WTC11 (cell line): Measurements from ENCODE around the gene SERINC4.

ENCODE experiments used
- CTCF ChIP-seq: fragments of 200-600 bp; IDR thresholded peaks from 2 replicates; pipeline ENCODE4 v1.8.0; 2022; ENCODE audit warnings: antibody characterized with exemption
- ESRRA ChIP-seq: sonication (generic); formaldehyde crosslinking; IDR thresholded peaks from 2 replicates; pipeline ENCODE4 v1.8.1; 2022; ENCODE audit warnings: mild to moderate bottlenecking, missing genetic modification reagents, borderline replicate concordance
- JUN ChIP-seq: sonication (generic); formaldehyde crosslinking; IDR thresholded peaks from 2 replicates; pipeline ENCODE4 v1.8.0; 2023; ENCODE audit warnings: mild to moderate bottlenecking, missing genetic modification reagents
- KAT7 ChIP-seq: sonication (generic); formaldehyde crosslinking; IDR thresholded peaks from 2 replicates; pipeline ENCODE4 v1.8.1; 2023; ENCODE audit warnings: missing genetic modification reagents, mild to moderate bottlenecking, borderline replicate concordance
- MAX ChIP-seq: sonication (generic); formaldehyde crosslinking; IDR thresholded peaks from 2 replicates; pipeline ENCODE4 v1.8.0; 2022; ENCODE audit warnings: mild to moderate bottlenecking, missing genetic modification reagents
- SMAD3 ChIP-seq: sonication (generic); formaldehyde crosslinking; IDR thresholded peaks from 2 replicates; pipeline ENCODE4 v1.8.0; 2022; ENCODE audit warnings: missing genetic modification reagents, mild to moderate bottlenecking, borderline replicate concordance
- SP1 ChIP-seq: sonication (generic); formaldehyde crosslinking; conservative IDR thresholded peaks from 2 replicates; pipeline ENCODE4 v1.8.1; 2022; ENCODE audit warnings: missing genetic modification reagents
- ZNF121 ChIP-seq: sonication (generic); formaldehyde crosslinking; IDR thresholded peaks from 2 replicates; pipeline ENCODE4 v1.8.0; 2023; ENCODE audit warnings: missing genetic modification reagents
- ZNF138 ChIP-seq: sonication (generic); formaldehyde crosslinking; conservative IDR thresholded peaks from 2 replicates; pipeline ENCODE4 v1.8.1; 2022; ENCODE audit warnings: mild to moderate bottlenecking, moderate library complexity, missing genetic modification reagents
- ZNF281 ChIP-seq: sonication (generic); formaldehyde crosslinking; IDR thresholded peaks from 2 replicates; pipeline ENCODE4 v1.8.0; 2023; ENCODE audit warnings: mild to moderate bottlenecking, missing genetic modification reagents
- TF ChIP-seq, protein P1 (sequence below): sonication (generic); formaldehyde crosslinking; IDR thresholded peaks from 2 replicates; pipeline ENCODE4 v1.8.0; 2023; ENCODE audit warnings: missing genetic modification reagents, mild to moderate bottlenecking, borderline replicate concordance
- TF ChIP-seq, protein P2 (sequence below): sonication (generic); formaldehyde crosslinking; IDR thresholded peaks from 2 replicates; pipeline ENCODE4 v1.8.0; 2022; ENCODE audit warnings: mild to moderate bottlenecking, missing genetic modification reagents

- no peak for TF ChIP-seq CTCF
- no peak for TF ChIP-seq ESRRA (CRISPR knock-in tag)
- TF ChIP-seq JUN: no peak
- no peak for TF ChIP-seq MAX (CRISPR knock-in tag)
- no peak for TF ChIP-seq SP1 (CRISPR knock-in tag)
- TF ChIP-seq, protein P1, sequence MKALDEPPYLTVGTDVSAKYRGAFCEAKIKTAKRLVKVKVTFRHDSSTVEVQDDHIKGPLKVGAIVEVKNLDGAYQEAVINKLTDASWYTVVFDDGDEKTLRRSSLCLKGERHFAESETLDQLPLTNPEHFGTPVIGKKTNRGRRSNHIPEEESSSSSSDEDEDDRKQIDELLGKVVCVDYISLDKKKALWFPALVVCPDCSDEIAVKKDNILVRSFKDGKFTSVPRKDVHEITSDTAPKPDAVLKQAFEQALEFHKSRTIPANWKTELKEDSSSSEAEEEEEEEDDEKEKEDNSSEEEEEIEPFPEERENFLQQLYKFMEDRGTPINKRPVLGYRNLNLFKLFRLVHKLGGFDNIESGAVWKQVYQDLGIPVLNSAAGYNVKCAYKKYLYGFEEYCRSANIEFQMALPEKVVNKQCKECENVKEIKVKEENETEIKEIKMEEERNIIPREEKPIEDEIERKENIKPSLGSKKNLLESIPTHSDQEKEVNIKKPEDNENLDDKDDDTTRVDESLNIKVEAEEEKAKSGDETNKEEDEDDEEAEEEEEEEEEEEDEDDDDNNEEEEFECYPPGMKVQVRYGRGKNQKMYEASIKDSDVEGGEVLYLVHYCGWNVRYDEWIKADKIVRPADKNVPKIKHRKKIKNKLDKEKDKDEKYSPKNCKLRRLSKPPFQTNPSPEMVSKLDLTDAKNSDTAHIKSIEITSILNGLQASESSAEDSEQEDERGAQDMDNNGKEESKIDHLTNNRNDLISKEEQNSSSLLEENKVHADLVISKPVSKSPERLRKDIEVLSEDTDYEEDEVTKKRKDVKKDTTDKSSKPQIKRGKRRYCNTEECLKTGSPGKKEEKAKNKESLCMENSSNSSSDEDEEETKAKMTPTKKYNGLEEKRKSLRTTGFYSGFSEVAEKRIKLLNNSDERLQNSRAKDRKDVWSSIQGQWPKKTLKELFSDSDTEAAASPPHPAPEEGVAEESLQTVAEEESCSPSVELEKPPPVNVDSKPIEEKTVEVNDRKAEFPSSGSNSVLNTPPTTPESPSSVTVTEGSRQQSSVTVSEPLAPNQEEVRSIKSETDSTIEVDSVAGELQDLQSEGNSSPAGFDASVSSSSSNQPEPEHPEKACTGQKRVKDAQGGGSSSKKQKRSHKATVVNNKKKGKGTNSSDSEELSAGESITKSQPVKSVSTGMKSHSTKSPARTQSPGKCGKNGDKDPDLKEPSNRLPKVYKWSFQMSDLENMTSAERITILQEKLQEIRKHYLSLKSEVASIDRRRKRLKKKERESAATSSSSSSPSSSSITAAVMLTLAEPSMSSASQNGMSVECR (CRISPR knock-in tag): no peak
- no peak for TF ChIP-seq ZNF281 (CRISPR knock-in tag)
- no peak for TF ChIP-seq KAT7 (CRISPR knock-in tag)
- TF ChIP-seq ZNF121 (CRISPR knock-in tag): no peak
- no peak for TF ChIP-seq SMAD3 (CRISPR knock-in tag)
- TF ChIP-seq, protein P2, sequence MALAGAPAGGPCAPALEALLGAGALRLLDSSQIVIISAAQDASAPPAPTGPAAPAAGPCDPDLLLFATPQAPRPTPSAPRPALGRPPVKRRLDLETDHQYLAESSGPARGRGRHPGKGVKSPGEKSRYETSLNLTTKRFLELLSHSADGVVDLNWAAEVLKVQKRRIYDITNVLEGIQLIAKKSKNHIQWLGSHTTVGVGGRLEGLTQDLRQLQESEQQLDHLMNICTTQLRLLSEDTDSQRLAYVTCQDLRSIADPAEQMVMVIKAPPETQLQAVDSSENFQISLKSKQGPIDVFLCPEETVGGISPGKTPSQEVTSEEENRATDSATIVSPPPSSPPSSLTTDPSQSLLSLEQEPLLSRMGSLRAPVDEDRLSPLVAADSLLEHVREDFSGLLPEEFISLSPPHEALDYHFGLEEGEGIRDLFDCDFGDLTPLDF: no peak
- TF ChIP-seq ZNF138 (CRISPR knock-in tag): no peak
Observed at GRCh38 chr15:43772624-43773023, 27.4 kb downstream of the SERINC4 start.
